Measurements from ENCODE around the gene DYRK3.

Gene DYRK3

DNA sequence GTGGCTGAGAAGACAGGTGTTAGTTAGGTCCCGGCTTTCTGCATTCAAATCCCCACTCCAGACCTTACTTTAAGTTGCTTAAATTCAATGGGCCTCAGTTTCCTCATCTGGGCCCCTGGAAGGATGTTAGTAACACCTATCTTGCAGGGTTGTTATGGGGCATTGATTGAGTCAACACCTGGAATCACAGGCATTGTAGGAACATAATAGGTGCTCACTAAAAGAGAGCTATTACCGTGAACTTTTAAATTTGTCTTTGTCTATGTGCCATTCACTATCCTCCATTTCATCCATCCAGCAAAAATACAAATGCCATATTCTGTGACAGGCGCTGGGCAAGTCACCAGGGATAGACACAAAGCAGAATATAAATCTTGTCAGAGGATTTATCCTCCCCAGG lies 38.9 kb downstream of the DYRK3 start:
- no peaks in the 10 kb centered on the region for H3K36me3 ChIP-seq (ENCODE audit: control insufficient read depth in 2 of 2, insufficient read depth in 1 of 2, low read length in 2 of 2)
- H3K4me1 ChIP-seq (ENCODE audit: control insufficient read depth, insufficient read depth, low read length) = no peaks in the 10 kb centered on the region
- H3K4me3 ChIP-seq (ENCODE audit: low read depth, low read length) = no peak overlapping the region
- H3K9me3 ChIP-seq (ENCODE audit: control insufficient read depth, insufficient read depth, low read depth, low read length) = no peaks in the 10 kb centered on the region
- POLR2A ChIA-PET = interaction anchor here (1.5 to 2.4 kb wide), 3 partner anchors 10 to 39 kb away, joined by 4 to 9 read pairs (median 7); partner anchors contain the start of genes DYRK3 and MAPKAPK2
- TF ChIP-seq ZNF830 (tag by site-specific recombination; IDR thresholded peaks at IDR 0.05; ENCODE audit: low read depth) = no peak
- peak; percentile 78 for TF ChIP-seq ZNF664 (tag by site-specific recombination; IDR thresholded peaks at IDR 0.05)
- TF ChIP-seq ZNF423 (tag by site-specific recombination; IDR thresholded peaks at IDR 0.05) = no peak
- CTCF ChIA-PET = interaction anchor here (0.7 to 6.2 kb wide), 7 partner anchors 10 to 124 kb away, joined by 3 to 70 read pairs (median 6); partner anchors contain the start of gene EIF2D
- H3K27ac ChIP-seq (ENCODE audit: extremely low read depth, low read depth, low read length) = no peak overlapping the region

DNA sequence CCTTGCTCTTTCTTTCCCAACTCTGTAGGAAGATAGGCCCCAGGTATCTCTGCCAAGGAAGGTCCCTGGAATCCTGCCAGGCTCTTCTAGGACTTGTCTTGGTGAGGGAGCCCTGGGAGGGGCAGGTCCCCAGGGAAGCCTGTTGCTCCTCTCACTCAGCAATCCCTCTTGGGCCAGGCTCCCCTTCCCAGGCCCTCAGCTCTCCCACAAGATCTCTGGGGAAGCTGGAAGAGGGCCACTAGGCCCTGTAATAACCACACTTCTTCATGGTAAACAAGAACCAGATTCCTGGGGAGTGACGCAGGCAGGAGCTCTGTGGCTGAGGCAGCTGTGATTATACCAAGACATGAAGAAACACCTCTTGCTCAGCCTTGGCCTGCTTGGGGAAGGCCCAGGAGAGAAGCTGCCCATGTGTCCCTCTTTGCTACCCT lies 39.4 kb downstream of the DYRK3 start:
- H3K36me3 ChIP-seq (ENCODE audit: control insufficient read depth in 2 of 2, insufficient read depth in 1 of 2, low read length in 2 of 2) = no peaks in the 10 kb centered on the region
- H3K9me3 ChIP-seq (ENCODE audit: control insufficient read depth, insufficient read depth, low read depth, low read length) = no peaks in the 10 kb centered on the region
- POLR2A ChIA-PET = interaction anchor here (1.5 to 2.4 kb wide), 2 partner anchors 9 to 40 kb away, joined by 7 to 9 read pairs; partner anchors contain the start of genes DYRK3 and MAPKAPK2
- CTCF ChIA-PET = interaction anchor here (0.6 to 6.2 kb wide), 4 partner anchors 11 to 51 kb away, joined by 3 to 70 read pairs (median 8); no protein-coding TSS in a partner anchor
- H3K4me3 ChIP-seq (ENCODE audit: low read depth, low read length) = no peak overlapping the region
- H3K27ac ChIP-seq (ENCODE audit: extremely low read depth, low read depth, low read length) = no peak overlapping the region
- H3K4me1 ChIP-seq (ENCODE audit: control insufficient read depth, insufficient read depth, low read length) = no peaks in the 10 kb centered on the region
- TF ChIP-seq SCRT1 (tag by site-specific recombination; IDR thresholded peaks at IDR 0.05; ENCODE audit: borderline replicate concordance) = peak; percentile 32; the same call in 1 of the 2 replicates
- TF ChIP-seq ZNF37A (tag by site-specific recombination; IDR thresholded peaks at IDR 0.05) = no peak
- TF ChIP-seq, protein P1, sequence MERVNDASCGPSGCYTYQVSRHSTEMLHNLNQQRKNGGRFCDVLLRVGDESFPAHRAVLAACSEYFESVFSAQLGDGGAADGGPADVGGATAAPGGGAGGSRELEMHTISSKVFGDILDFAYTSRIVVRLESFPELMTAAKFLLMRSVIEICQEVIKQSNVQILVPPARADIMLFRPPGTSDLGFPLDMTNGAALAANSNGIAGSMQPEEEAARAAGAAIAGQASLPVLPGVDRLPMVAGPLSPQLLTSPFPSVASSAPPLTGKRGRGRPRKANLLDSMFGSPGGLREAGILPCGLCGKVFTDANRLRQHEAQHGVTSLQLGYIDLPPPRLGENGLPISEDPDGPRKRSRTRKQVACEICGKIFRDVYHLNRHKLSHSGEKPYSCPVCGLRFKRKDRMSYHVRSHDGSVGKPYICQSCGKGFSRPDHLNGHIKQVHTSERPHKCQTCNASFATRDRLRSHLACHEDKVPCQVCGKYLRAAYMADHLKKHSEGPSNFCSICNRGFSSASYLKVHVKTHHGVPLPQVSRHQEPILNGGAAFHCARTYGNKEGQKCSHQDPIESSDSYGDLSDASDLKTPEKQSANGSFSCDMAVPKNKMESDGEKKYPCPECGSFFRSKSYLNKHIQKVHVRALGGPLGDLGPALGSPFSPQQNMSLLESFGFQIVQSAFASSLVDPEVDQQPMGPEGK (tag by site-specific recombination; IDR thresholded peaks at IDR 0.05) = no peak
- peak; percentile 61 for TF ChIP-seq ZIC2 (tag by site-specific recombination; IDR thresholded peaks at IDR 0.05)
- no peak for TF ChIP-seq ZNF302 (tag by site-specific recombination; IDR thresholded peaks at IDR 0.05; ENCODE audit: low read depth)
- TF ChIP-seq ZNF768 (tag by site-specific recombination; IDR thresholded peaks at IDR 0.05) = no peak
- no peak for TF ChIP-seq GLIS2 (tag by site-specific recombination; IDR thresholded peaks at IDR 0.05)
- peak; percentile 72 for TF ChIP-seq GLIS1 (tag by site-specific recombination; IDR thresholded peaks at IDR 0.05)
- peak; percentile 89 for TF ChIP-seq SCRT2 (tag by site-specific recombination; IDR thresholded peaks at IDR 0.05)
- peak; percentile 17; the same call in 1 of the 2 replicates for TF ChIP-seq ZNF341 (tag by site-specific recombination; IDR thresholded peaks at IDR 0.05; ENCODE audit: low read depth)
- peak; percentile 68 for TF ChIP-seq ZBTB20 (tag by site-specific recombination; IDR thresholded peaks at IDR 0.05)

DNA sequence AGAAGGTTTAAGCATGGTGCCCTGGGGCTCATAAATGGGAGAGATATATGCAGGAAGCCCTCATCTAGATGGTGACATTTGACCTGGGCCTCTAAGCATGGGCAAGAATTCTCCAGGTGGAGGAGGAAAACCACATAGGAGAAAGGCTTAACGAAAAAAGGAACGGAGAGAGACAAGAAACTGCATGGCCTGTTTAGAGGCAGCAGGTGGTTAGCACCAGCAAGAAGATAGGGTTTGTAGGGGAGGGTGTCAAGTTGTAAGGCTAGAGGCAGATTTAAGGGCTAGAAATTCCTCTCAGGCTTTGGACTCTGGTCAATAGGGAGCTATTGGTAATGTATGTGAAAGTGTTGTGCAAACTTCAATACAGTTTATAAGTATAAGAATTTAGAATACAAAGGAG lies 41.2 kb downstream of the DYRK3 start:
- Histone ChIP-seq H3K36me3 (ENCODE audit: control insufficient read depth in 2 of 2, insufficient read depth in 1 of 2, low read length in 2 of 2) (no peaks in the 10 kb centered on the region), H3K4me1 (ENCODE audit: control insufficient read depth, insufficient read depth, low read length) (no peaks in the 10 kb centered on the region), H3K9me3 (ENCODE audit: control insufficient read depth, insufficient read depth, low read depth, low read length) (no peaks in the 10 kb centered on the region), H3K27ac (ENCODE audit: extremely low read depth, low read depth, low read length) (no peak overlapping the region), H3K4me3 (ENCODE audit: low read depth, low read length) (no peak overlapping the region)
- CTCF ChIA-PET = interaction anchor here (0.5 to 6.2 kb wide), 5 partner anchors 12 to 402 kb away, joined by 3 to 70 read pairs (median 5); no protein-coding TSS in a partner anchor
- TF ChIP-seq, protein P2, sequence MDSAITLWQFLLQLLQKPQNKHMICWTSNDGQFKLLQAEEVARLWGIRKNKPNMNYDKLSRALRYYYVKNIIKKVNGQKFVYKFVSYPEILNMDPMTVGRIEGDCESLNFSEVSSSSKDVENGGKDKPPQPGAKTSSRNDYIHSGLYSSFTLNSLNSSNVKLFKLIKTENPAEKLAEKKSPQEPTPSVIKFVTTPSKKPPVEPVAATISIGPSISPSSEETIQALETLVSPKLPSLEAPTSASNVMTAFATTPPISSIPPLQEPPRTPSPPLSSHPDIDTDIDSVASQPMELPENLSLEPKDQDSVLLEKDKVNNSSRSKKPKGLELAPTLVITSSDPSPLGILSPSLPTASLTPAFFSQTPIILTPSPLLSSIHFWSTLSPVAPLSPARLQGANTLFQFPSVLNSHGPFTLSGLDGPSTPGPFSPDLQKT (IDR thresholded peaks at IDR 0.05; ENCODE audit: borderline replicate concordance, low read depth, low read length) = no peak
- TF ChIP-seq ZNF10 (tag by site-specific recombination; IDR thresholded peaks at IDR 0.05) = no peak
- TF ChIP-seq, protein P3, sequence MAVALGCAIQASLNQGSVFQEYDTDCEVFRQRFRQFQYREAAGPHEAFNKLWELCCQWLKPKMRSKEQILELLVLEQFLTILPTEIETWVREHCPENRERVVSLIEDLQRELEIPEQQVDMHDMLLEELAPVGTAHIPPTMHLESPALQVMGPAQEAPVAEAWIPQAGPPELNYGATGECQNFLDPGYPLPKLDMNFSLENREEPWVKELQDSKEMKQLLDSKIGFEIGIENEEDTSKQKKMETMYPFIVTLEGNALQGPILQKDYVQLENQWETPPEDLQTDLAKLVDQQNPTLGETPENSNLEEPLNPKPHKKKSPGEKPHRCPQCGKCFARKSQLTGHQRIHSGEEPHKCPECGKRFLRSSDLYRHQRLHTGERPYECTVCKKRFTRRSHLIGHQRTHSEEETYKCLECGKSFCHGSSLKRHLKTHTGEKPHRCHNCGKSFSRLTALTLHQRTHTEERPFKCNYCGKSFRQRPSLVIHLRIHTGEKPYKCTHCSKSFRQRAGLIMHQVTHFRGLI (tag by site-specific recombination; IDR thresholded peaks at IDR 0.05) = no peak
- POLR2A ChIA-PET = interaction anchor here (2.4 kb wide), 1 partner anchor 42 kb away, joined by 7 read pairs; the partner anchor contains the start of gene DYRK3
